BE2C (cell line): ENCODE data around the gene RICTOR.

ENCODE experiments used
- DNase-seq: peaks from one replicate; pipeline ENCODE4 v3.0.0-alpha.2; 2020
- H3K27me3 ChIP-seq: fragments of 250-450 bp; sonication (Bioruptor Pico); 2 replicates; pipeline ENCODE4 v1.5.1; 2020; ENCODE audit warnings: mild to moderate bottlenecking
- H3K36me3 ChIP-seq: fragments of 250-450 bp; sonication (Bioruptor Pico); 2 replicates; pipeline ENCODE4 v1.5.1; 2020; ENCODE audit warnings: mild to moderate bottlenecking
- H3K4me1 ChIP-seq: fragments of 250-450 bp; sonication (Bioruptor Pico); 2 replicates; pipeline ENCODE4 v1.5.1; 2020
- H3K4me3 ChIP-seq: 2 replicates; pipeline ENCODE4 v1.5.1; 2011; ENCODE audit warnings: low read depth, low read length
- H3K9me3 ChIP-seq: fragments of 250-450 bp; sonication (Bioruptor Pico); 2 replicates; pipeline ENCODE4 v1.5.1; 2020
- CTCF ChIP-seq: IDR thresholded peaks from 2 replicates; pipeline ENCODE4 v1.5.1; 2012; ENCODE audit warnings: mild to moderate bottlenecking, low read depth, low read length

The RICTOR gene

GRCh38 chr5:38921174-38921573, 153.0 kb downstream of the RICTOR start:
- no peak for TF ChIP-seq CTCF
- Histone ChIP-seq H3K4me1 (no peaks in the 10 kb centered on the region), H3K4me3 (no peak overlapping the region), H3K36me3 (no peaks in the 10 kb centered on the region), H3K27me3 (peaks cover 7% of the 10 kb centered on the region), H3K9me3 (no peaks in the 10 kb centered on the region)
- no peak for DNase-seq

- Histone ChIP-seq H3K9me3 (no peaks in the 10 kb centered on the region), H3K4me3 (no peak overlapping the region), H3K27me3 (peaks cover 7% of the 10 kb centered on the region; the same call in 1 of the 2 replicates), H3K4me1 (no peaks in the 10 kb centered on the region), H3K36me3 (no peaks in the 10 kb centered on the region)
- DNase-seq, result no peak
- no peak for TF ChIP-seq CTCF
Measured at GRCh38 chr5:38916802-38917201, 157.4 kb downstream of the RICTOR start.

GRCh38 chr5:38913714-38914113, 160.5 kb downstream of the RICTOR start:
- TF ChIP-seq CTCF, result no peak
- Histone ChIP-seq H3K36me3 (no peaks in the 10 kb centered on the region), H3K27me3 (peaks cover 11% of the 10 kb centered on the region; the same call in 1 of the 2 replicates), H3K4me1 (no peaks in the 10 kb centered on the region), H3K9me3 (no peaks in the 10 kb centered on the region; the same call in 1 of the 2 replicates), H3K4me3 (no peak overlapping the region)
- no peak for DNase-seq

- no peaks in the 10 kb centered on the region; the same call in 1 of the 2 replicates for H3K9me3 ChIP-seq
- H3K4me3 ChIP-seq, result no peak overlapping the region
- peaks cover 11% of the 10 kb centered on the region for H3K27me3 ChIP-seq
- TF ChIP-seq CTCF, result no peak
- no peaks in the 10 kb centered on the region for H3K36me3 ChIP-seq
- H3K4me1 ChIP-seq, result no peaks in the 10 kb centered on the region
- DNase-seq, result no peak
Measured at GRCh38 chr5:38911933-38912332, 162.3 kb downstream of the RICTOR start.

- peaks cover 11% of the 10 kb centered on the region for H3K27me3 ChIP-seq
- no peaks in the 10 kb centered on the region; the same call in 1 of the 2 replicates for H3K9me3 ChIP-seq
- no peaks in the 10 kb centered on the region for H3K4me1 ChIP-seq
- no peak overlapping the region for H3K4me3 ChIP-seq
- no peak for TF ChIP-seq CTCF
- no peaks in the 10 kb centered on the region for H3K36me3 ChIP-seq
- DNase-seq, result no peak
Measured at GRCh38 chr5:38906503-38906902, 167.7 kb downstream of the RICTOR start.

- Histone ChIP-seq H3K36me3 (no peaks in the 10 kb centered on the region), H3K4me1 (no peaks in the 10 kb centered on the region), H3K9me3 (no peaks in the 10 kb centered on the region; the same call in 1 of the 2 replicates), H3K4me3 (no peak overlapping the region), H3K27me3 (peaks cover 9% of the 10 kb centered on the region)
- TF ChIP-seq CTCF, result no peak
- no peak for DNase-seq
Measured at GRCh38 chr5:38905516-38905915, 168.7 kb downstream of the RICTOR start.
